B cell (primary cell): ENCODE measurements around the gene MAZ. TPM values are rescaled to one million over a fixed set of nuclear protein-coding genes. Genes with fewer than 3 reads are reported as not detected.
"Not testable (repeated sequence)": the region's sequence is repeated elsewhere in the genome, so short reads cannot be mapped to it uniquely, and the experiment has no call there.

Experiments
- ATAC-seq: fragments of 200-7000 bp; cut with Tn5 transposase; one replicate; pipeline ENCODE4 v1.10.0; 2021; ENCODE audit warnings: low read depth, mild to moderate bottlenecking, moderate number of reproducible peaks, moderate library complexity
- CTCF ChIA-PET: fragments of 350-600 bp; sonication (Branson Sonifier 250); formaldehyde crosslinking; loops from one replicate; lab custom pipeline; 2021; ENCODE audit warnings: antibody characterized with exemption, inconsistent platforms; lab: Charles Lee
- POLR2A ChIA-PET: fragments of 350-600 bp; sonication (Branson Sonifier 250); formaldehyde crosslinking; loops from one replicate; lab custom pipeline; 2021; ENCODE audit warnings: antibody characterized with exemption; lab: Charles Lee
- DNase-seq: peaks from one replicate; pipeline ENCODE4 v3.0.0; 2013
- H2AFZ ChIP-seq: 2 replicates; pipeline ENCODE4 v1.6.1; 2012; ENCODE audit warnings: mild to moderate bottlenecking, low read depth, low read length; ENCODE audit not compliant: insufficient read depth, poor library complexity, severe bottlenecking
- H3K27ac ChIP-seq, 2 donors: 1 replicate in 1 of 2; 2 replicates in 1 of 2; pipeline ENCODE4 v1.5.1; 2012 to 2013; ENCODE audit warnings: low read length in 2 of 2, mild to moderate bottlenecking in 2 of 2, moderate library complexity in 1 of 2
- H3K27me3 ChIP-seq, 4 experiments: fragments of 200-600 bp in 1 of 4; sonication (generic) in 1 of 4; replicated peaks in 1 of 4; 1 replicate in 2 of 4; 2 replicates in 2 of 4; pipeline versions ENCODE4 v1.6.1 to v1.7.0; 2013 to 2016; ENCODE audit warnings: low read length in 3 of 4, mild to moderate bottlenecking in 2 of 4, mixed read lengths in 1 of 4, moderate library complexity in 1 of 4; ENCODE audit not compliant: insufficient read depth in 4 of 4, control insufficient read depth in 3 of 4; ENCODE audit errors: control extremely low read depth in 1 of 4
- H3K36me3 ChIP-seq, 2 experiments: replicated peaks in 1 of 2; 1 replicate in 1 of 2; 2 replicates in 1 of 2; pipeline versions ENCODE4 v1.6.1 to v1.7.1; 2013; ENCODE audit warnings: low read length in 1 of 2; ENCODE audit not compliant: insufficient read depth in 2 of 2, control insufficient read depth in 1 of 2; ENCODE audit errors: control extremely low read depth in 1 of 2, extremely low read depth in 1 of 2
- H3K4me1 ChIP-seq, 2 donors: fragments of 200-600 bp in 1 of 2; sonication (generic) in 1 of 2; 1 replicate in 1 of 2; 2 replicates in 1 of 2; pipeline versions ENCODE4 v1.5.1 to v1.6.1; 2013 to 2017; ENCODE audit warnings: low read length in 2 of 2; ENCODE audit not compliant: control insufficient read depth in 2 of 2, insufficient read depth in 2 of 2
- H3K4me2 ChIP-seq: replicated peaks from 2 replicates; pipeline ENCODE3; 2012; ENCODE audit warnings: mild to moderate bottlenecking, low read depth, low read length; ENCODE audit not compliant: poor library complexity, severe bottlenecking
- H3K4me3 ChIP-seq, 5 experiments: fragments of 200-600 bp in 1 of 5; sonication (generic) in 1 of 5; 1 replicate in 3 of 5; 2 replicates in 2 of 5; pipeline versions ENCODE4 v1.5.1 to v1.7.0; 2011 to 2016; ENCODE audit warnings: low read length in 4 of 5, mild to moderate bottlenecking in 4 of 5, low read depth in 2 of 5, control low read depth in 1 of 5, moderate library complexity in 1 of 5; ENCODE audit not compliant: insufficient read depth in 1 of 5; ENCODE audit errors: control extremely low read depth in 1 of 5, extremely low read depth in 1 of 5
- H3K79me2 ChIP-seq: fragments of 200-600 bp; sonication (generic); one replicate; pipeline ENCODE4 v1.6.0; 2016; ENCODE audit warnings: low read length; ENCODE audit not compliant: control insufficient read depth, insufficient read depth
- H3K9ac ChIP-seq: fragments of 200-600 bp; sonication (generic); 2 replicates; pipeline ENCODE4 v1.6.1; 2017; ENCODE audit warnings: mild to moderate bottlenecking, low read length, moderate library complexity
- H3K9me3 ChIP-seq, 3 donors: one replicate each; pipeline versions ENCODE4 v1.6.1 to v1.7.1; 2013; ENCODE audit warnings: low read length in 2 of 3; ENCODE audit not compliant: control insufficient read depth in 2 of 3, insufficient read depth in 1 of 3; ENCODE audit errors: control extremely low read depth in 1 of 3
- H4K20me1 ChIP-seq: 2 replicates; pipeline ENCODE4 v1.6.0; 2012; ENCODE audit warnings: mild to moderate bottlenecking, low read length; ENCODE audit not compliant: insufficient read depth, control insufficient read depth, poor library complexity, severe bottlenecking
- H3K27ac Mint-ChIP-seq: one replicate; pipeline ENCODE4 v1.8.0; 2021; ENCODE audit warnings: mixed read lengths
- H3K27me3 Mint-ChIP-seq: one replicate; pipeline ENCODE4 v1.8.0; 2021; ENCODE audit warnings: mixed read lengths
- H3K4me1 Mint-ChIP-seq: one replicate; pipeline ENCODE4 v1.8.0; 2021; ENCODE audit warnings: mixed read lengths
- H3K4me3 Mint-ChIP-seq: one replicate; pipeline ENCODE4 v1.8.0; 2021; ENCODE audit warnings: mixed read lengths
- H3K9me3 Mint-ChIP-seq: one replicate; pipeline ENCODE4 v1.8.0; 2022; ENCODE audit warnings: mixed read lengths; ENCODE audit not compliant: insufficient read depth
- EZH2 ChIP-seq: IDR thresholded peaks from 2 replicates; pipeline ENCODE4 v1.6.1; 2012; ENCODE audit warnings: borderline replicate concordance, low read depth, mild to moderate bottlenecking, moderate library complexity, low read length; ENCODE audit not compliant: insufficient read depth, poor library complexity, severe bottlenecking
- WGBS: methylation state at CpG from one replicate; pipeline ENCODE4 v1.1.5; 2013; ENCODE audit warnings: missing lambda C conversion rate; ENCODE audit not compliant: insufficient coverage; 5-methylcytosine and 5-hydroxymethylcytosine counted together
- intact Hi-C: fragments of 100-400 bp; cut with micrococcal nuclease; formaldehyde crosslinking; loops from one replicate; pipeline ENCODE4 v1.10.0; 2022
- polyA plus RNA-seq: library from polyadenylated mRNA; depleted of rRNA; stranded (reverse); fragments of >200 nt; gene quantifications from 2 replicates; pipeline ENCODE4 v1.2.3, GENCODE V29; 2012
- total RNA-seq, 2 donors: library from RNA; stranded (reverse); fragments of 120-200 nt in 1 of 2; gene quantifications; 1 replicate in 1 of 2; 2 replicates in 1 of 2; pipeline versions ENCODE4 v1.2.3 to v1.2.4, GENCODE V29; 2013 to 2022
- TF ChIP-seq, protein P1 (sequence below): fragments of 200-600 bp; IDR thresholded peaks from one replicate; pipeline ENCODE4 v1.8.0; 2022; ENCODE audit warnings: antibody characterized with exemption, mild to moderate bottlenecking

The MAZ gene
- total and polyA plus RNA-seq, 2 donors (not counting 1 experiment from before 2014, with no cell fraction given), result 170 to 198 TPM

DNA sequence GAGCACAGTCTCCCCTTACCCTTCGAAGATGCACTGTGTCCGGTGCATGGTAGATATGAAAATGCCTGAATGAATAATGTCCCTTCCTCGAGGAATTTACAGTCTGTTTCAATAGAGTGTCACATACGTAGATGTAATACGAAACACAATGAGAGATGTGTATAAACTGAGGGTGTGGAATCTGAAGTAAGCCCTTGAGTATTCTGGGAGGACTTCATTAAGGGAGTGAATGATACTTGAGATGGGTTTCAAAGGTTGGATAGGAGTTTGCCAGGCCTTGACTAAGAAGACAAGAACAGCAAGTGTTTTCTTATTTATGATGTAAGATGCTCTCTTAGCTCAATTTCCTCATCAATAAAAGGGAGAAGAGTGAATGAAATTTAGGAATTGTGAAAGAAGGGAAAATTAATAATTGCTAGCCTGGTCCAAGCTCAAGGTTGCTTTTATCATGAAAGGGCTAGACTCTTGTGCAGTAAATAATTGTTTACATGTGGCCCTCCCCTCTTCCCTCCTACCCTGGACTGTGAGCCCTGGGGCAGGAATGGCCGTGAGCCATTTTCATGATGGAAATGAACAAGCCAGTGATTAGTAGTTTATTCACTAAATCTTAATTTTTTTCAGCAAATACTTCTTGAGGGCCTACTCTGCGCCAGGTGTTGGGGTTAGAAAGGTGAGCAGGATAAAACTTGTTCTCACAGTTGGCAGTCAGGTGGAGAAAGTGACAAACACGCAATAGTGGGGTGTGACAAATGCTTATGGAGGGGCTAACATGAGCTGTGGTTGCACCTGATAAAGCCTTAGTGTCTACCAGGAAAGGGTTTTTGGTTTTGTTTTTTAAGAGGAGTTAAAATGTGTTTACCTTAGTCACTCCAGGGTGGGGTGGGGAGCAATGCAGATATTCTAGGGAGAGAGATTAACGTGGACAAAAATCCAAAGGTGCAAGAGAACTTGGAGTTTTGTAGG lies 14.2 kb upstream of the MAZ start:
- H2AFZ ChIP-seq, result peak overlapping the region; percentile 89
- ChIA-PET CTCF (interaction anchor here (1.0 to 2.6 kb wide), 3 partner anchors 15 to 57 kb away, joined by 3 to 15 read pairs (median 3); partner anchors contain the start of gene MAZ), POLR2A (interaction anchor here (0.5 kb wide), 1 partner anchor 141 kb away, joined by 6 read pairs; no protein-coding TSS in a partner anchor)
- Mint-ChIP-seq H3K27ac (peak overlapping the region; percentile 56), H3K27me3 (no peaks in the 10 kb centered on the region), H3K9me3 (no peaks in the 10 kb centered on the region), H3K4me1 (peaks cover 30% of the 10 kb centered on the region), H3K4me3 (peak overlapping the region; percentile 99)
- peak overlapping the region; percentile 98 for H3K4me2 ChIP-seq
- H3K4me3 ChIP-seq, result peak overlapping the region in 1 of 5 experiments; percentile 80
- H3K79me2 ChIP-seq, result peaks cover 49% of the 10 kb centered on the region
- 85% methylated on average over 7 of the region's 9 CpGs for WGBS
- TF ChIP-seq EZH2, result no peak
- TF ChIP-seq, protein P1, sequence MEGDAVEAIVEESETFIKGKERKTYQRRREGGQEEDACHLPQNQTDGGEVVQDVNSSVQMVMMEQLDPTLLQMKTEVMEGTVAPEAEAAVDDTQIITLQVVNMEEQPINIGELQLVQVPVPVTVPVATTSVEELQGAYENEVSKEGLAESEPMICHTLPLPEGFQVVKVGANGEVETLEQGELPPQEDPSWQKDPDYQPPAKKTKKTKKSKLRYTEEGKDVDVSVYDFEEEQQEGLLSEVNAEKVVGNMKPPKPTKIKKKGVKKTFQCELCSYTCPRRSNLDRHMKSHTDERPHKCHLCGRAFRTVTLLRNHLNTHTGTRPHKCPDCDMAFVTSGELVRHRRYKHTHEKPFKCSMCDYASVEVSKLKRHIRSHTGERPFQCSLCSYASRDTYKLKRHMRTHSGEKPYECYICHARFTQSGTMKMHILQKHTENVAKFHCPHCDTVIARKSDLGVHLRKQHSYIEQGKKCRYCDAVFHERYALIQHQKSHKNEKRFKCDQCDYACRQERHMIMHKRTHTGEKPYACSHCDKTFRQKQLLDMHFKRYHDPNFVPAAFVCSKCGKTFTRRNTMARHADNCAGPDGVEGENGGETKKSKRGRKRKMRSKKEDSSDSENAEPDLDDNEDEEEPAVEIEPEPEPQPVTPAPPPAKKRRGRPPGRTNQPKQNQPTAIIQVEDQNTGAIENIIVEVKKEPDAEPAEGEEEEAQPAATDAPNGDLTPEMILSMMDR, result no peak
- ATAC-seq (no peak), DNase-seq (no peak)
- no peaks in the 10 kb centered on the region for H3K9me3 ChIP-seq
- no peaks in the 10 kb centered on the region for H3K27me3 ChIP-seq
- no peak overlapping the region for H3K9ac ChIP-seq
- intact Hi-C loops, result loop anchor here (2.0 to 5.0 kb wide), 3 partner anchors 89 to 205 kb away; partner anchors contain the start of genes INO80E and TAOK2
- peaks cover 2 to 3% of the 10 kb centered on the region in 2 experiments for H3K36me3 ChIP-seq
- H4K20me1 ChIP-seq, result no peaks in the 10 kb centered on the region
- no peak overlapping the region for H3K27ac ChIP-seq
- H3K4me1 ChIP-seq, result peaks cover 17 to 29% of the 10 kb centered on the region in 2 donors

DNA sequence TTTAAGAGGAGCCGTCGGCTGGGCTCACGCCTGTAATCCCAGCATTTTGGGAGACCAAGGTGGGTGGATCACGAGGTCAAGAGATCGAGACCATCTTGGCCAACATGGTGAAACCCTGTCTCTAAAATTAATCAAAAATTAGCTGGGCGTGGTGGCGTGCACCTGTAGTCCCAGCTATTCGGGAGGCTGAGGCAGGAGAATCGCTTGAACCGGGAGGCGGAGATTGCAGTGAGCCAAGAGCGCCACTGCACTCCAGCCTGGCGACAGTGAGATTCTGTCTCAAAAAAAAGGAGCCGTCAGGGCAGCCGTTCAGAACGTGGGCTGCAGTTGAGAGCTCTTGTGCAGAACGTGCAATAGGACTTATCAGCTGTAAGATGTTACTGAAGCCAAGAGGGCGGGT lies 13.2 kb upstream of the MAZ start:
- intact Hi-C loops, result loop anchor here (5.0 kb wide), 1 partner anchor 179 kb away; the partner anchor contains the start of gene TAOK2
- H3K4me3 ChIP-seq, POLR2A ChIA-PET, H3K27me3 Mint-ChIP-seq, H3K9me3 Mint-ChIP-seq, ATAC-seq, H3K27ac Mint-ChIP-seq, H3K4me2 ChIP-seq, H3K4me3 Mint-ChIP-seq, H3K9ac ChIP-seq, H4K20me1 ChIP-seq, H3K27ac ChIP-seq, H3K9me3 ChIP-seq, DNase-seq, H3K27me3 ChIP-seq, H2AFZ ChIP-seq: not testable (repeated sequence)
- peaks cover 30% of the 10 kb centered on the region for H3K4me1 Mint-ChIP-seq
- CTCF ChIA-PET, result interaction anchor here (0.8 kb wide), 1 partner anchor 15 kb away, joined by 4 read pairs; no protein-coding TSS in a partner anchor
- H3K36me3 ChIP-seq, result peaks cover 2 to 13% of the 10 kb centered on the region in 2 experiments
- peaks cover 17 to 29% of the 10 kb centered on the region in 2 donors for H3K4me1 ChIP-seq
- H3K79me2 ChIP-seq, result peaks cover 49% of the 10 kb centered on the region
- WGBS, result 98% methylated on average over 18 of the region's 18 CpGs
